Karpas-422 (cell line): ENCODE results near the gene HHLA2. TPM values are rescaled to one million over a fixed set of nuclear protein-coding genes. Genes with fewer than 3 reads are reported as not detected.

ENCODE experiments used
- DNase-seq: peaks from one replicate; pipeline ENCODE4 v3.0.0-alpha.2; 2015
- H2AFZ ChIP-seq: fragments of 200-600 bp; sonication (generic); 2 replicates; pipeline ENCODE4 v1.6.1; 2014; ENCODE audit warnings: antibody characterized with exemption, low read length, mixed read lengths
- H3K27ac ChIP-seq: fragments of 200-600 bp; sonication (generic); 2 replicates; pipeline ENCODE4 v1.5.1; 2014; ENCODE audit warnings: mild to moderate bottlenecking, low read length, moderate library complexity
- H3K27me3 ChIP-seq: fragments of 200-600 bp; sonication (generic); 2 replicates; pipeline ENCODE4 v1.6.1; 2014; ENCODE audit warnings: low read length, mixed read lengths
- H3K36me3 ChIP-seq: fragments of 200-600 bp; sonication (generic); 2 replicates; pipeline ENCODE4 v1.6.1; 2014; ENCODE audit warnings: low read length, mixed read lengths; ENCODE audit not compliant: insufficient read depth
- H3K4me1 ChIP-seq: fragments of 200-600 bp; sonication (generic); 2 replicates; pipeline ENCODE4 v1.6.1; 2014; ENCODE audit warnings: mild to moderate bottlenecking, low read length, mixed read lengths
- H3K4me2 ChIP-seq: fragments of 200-600 bp; sonication (generic); 2 replicates; pipeline ENCODE4 v1.6.1; 2014; ENCODE audit warnings: low read length, low read depth, mild to moderate bottlenecking; ENCODE audit not compliant: poor library complexity, severe bottlenecking
- H3K4me3 ChIP-seq: fragments of 200-600 bp; sonication (generic); 2 replicates; pipeline ENCODE4 v1.5.1; 2014; ENCODE audit warnings: mild to moderate bottlenecking, antibody characterized with exemption, low read length, mixed read lengths
- H3K79me2 ChIP-seq: fragments of 200-600 bp; sonication (generic); 2 replicates; pipeline ENCODE4 v1.6.1; 2014; ENCODE audit warnings: mild to moderate bottlenecking, low read length, mixed read lengths
- H3K9ac ChIP-seq: fragments of 200-600 bp; sonication (generic); 2 replicates; pipeline ENCODE4 v1.6.0; 2014; ENCODE audit warnings: low read length
- H3K9me2 ChIP-seq: fragments of 200-600 bp; sonication (generic), shearing (Covaris generic); replicated peaks from 2 replicates; pipeline ENCODE4 v1.6.0; 2014; ENCODE audit warnings: mild to moderate bottlenecking, low read length, moderate library complexity; ENCODE audit not compliant: insufficient read depth
- H3K9me3 ChIP-seq: fragments of 300-700, 200-600 bp; sonication (generic); 2 replicates; pipeline ENCODE4 v1.6.1; 2014; ENCODE audit warnings: low read length, mixed read lengths
- H4K20me1 ChIP-seq: fragments of 200-600 bp; sonication (generic); 2 replicates; pipeline ENCODE4 v1.6.1; 2014; ENCODE audit warnings: mild to moderate bottlenecking, antibody characterized with exemption, low read length, low read depth; ENCODE audit not compliant: insufficient read depth
- total RNA-seq: library from RNA; depleted of rRNA; stranded (reverse); fragments of >200 nt; shearing (Covaris generic); gene quantifications from 2 replicates; pipeline ENCODE4 v1.2.3, GENCODE V29; 2014; ENCODE audit warnings: low replicate concordance

Gene HHLA2
- total RNA-seq, 1 experiment from 2014 or later, result not detected

DNA sequence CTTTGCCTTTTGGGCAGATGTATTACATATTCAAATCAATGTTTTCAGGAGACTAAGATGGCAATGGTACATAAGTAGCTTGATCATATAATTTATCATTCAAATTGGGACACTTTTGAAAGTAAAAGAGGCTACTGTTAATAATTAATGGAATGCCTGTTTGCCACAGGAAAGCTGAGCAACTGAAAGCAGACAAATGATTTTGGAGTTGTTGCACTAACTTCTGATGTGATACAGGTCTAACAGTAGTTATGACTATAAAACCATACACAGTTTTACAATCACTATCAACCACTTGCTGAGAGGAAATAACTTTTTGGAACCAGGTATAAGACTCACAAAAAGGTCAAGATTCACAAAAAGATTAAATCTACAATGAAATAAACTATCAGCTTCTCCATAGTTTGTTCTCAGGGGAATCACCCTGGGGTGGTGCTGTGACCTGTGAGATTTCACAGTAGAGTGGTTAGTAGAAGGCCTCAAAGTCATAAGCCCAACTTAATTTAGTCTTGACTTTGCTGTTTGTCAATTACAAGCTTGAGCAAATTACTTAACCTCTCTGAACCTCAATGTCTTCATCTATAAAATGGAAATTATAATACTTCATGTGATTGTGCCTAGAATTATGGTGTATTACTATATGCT lies 42.7 kb downstream of the HHLA2 start:
- H3K27me3 ChIP-seq, result no peaks in the 10 kb centered on the region
- no peak overlapping the region for H3K27ac ChIP-seq
- no peak overlapping the region for H2AFZ ChIP-seq
- H3K4me3 ChIP-seq, result no peak overlapping the region
- H3K9me3 ChIP-seq, result no peaks in the 10 kb centered on the region
- no peaks in the 10 kb centered on the region for H4K20me1 ChIP-seq
- H3K4me1 ChIP-seq, result no peaks in the 10 kb centered on the region
- no peaks in the 10 kb centered on the region for H3K79me2 ChIP-seq
- H3K36me3 ChIP-seq, result no peaks in the 10 kb centered on the region
- no peak overlapping the region for H3K9ac ChIP-seq
- no peak overlapping the region for H3K4me2 ChIP-seq
- DNase-seq, result no peak
- no peaks in the 10 kb centered on the region for H3K9me2 ChIP-seq

DNA sequence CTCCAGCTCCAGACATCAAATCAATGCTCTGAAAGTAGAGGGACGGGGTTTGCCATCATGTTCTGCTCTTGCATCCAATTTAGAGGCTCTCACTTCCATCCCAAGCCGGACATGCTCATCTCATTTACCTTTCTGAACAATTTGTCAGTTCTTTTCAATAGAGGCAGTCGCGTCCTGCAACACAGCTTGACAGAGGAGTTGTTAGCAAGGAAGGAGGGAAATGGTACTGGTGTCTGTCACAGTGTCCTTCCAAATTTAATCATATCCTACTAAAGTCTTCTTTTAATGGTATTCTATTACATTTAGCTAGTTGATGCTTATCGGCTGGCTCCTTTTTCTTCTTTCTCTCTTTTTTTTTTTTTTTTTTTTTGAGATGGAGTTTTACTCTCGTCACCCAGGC lies 45.6 kb downstream of the HHLA2 start:
- Histone ChIP-seq H3K36me3 (no peaks in the 10 kb centered on the region), H3K4me1 (peaks cover 8% of the 10 kb centered on the region), H3K9me3 (no peaks in the 10 kb centered on the region), H2AFZ (no peak overlapping the region), H3K27ac (no peak overlapping the region), H3K4me2 (no peak overlapping the region), H3K9me2 (no peaks in the 10 kb centered on the region), H3K27me3 (no peaks in the 10 kb centered on the region), H4K20me1 (no peaks in the 10 kb centered on the region), H3K79me2 (no peaks in the 10 kb centered on the region), H3K9ac (no peak overlapping the region), H3K4me3 (no peak overlapping the region)
- no peak for DNase-seq

DNA sequence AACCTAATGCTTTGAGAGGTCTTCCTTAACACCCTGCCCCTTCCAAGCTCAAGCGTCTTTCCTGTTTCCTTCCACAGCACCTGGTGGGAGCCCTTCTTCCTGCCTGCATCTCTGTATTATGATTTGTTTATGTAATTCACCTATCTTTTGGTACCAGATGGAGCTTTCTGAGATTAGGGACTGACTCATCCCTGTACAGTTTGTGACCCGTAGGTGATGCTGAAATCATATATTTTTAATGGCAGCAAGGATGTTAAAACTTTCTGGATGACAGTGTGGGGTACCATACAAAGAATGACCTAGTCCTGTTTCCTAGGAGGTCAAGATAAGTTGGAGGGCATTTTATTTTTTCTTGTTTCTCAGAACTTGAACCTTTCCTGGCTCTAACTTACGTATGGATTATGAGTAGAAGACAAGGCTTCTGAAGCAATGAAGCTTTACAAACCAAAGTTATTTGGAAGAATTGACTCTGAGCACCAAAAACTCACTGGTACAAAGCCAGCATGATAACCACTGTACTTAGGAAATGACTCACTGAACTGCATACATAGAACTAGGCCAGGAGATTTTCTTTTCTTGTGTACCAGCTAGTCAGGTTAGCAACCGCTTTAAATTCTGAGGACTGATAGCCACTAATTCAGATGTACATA lies 46.6 kb downstream of the HHLA2 start:
- no peaks in the 10 kb centered on the region for H3K9me2 ChIP-seq
- peaks cover 8% of the 10 kb centered on the region for H3K4me1 ChIP-seq
- no peak overlapping the region for H3K9ac ChIP-seq
- no peaks in the 10 kb centered on the region for H3K27me3 ChIP-seq
- H3K27ac ChIP-seq, result no peak overlapping the region
- H3K4me2 ChIP-seq, result no peak overlapping the region
- H3K9me3 ChIP-seq, result no peaks in the 10 kb centered on the region
- H2AFZ ChIP-seq, result no peak overlapping the region
- no peaks in the 10 kb centered on the region for H4K20me1 ChIP-seq
- H3K79me2 ChIP-seq, result no peaks in the 10 kb centered on the region
- no peaks in the 10 kb centered on the region for H3K36me3 ChIP-seq
- no peak overlapping the region for H3K4me3 ChIP-seq
- DNase-seq, result peak; percentile 24

DNA sequence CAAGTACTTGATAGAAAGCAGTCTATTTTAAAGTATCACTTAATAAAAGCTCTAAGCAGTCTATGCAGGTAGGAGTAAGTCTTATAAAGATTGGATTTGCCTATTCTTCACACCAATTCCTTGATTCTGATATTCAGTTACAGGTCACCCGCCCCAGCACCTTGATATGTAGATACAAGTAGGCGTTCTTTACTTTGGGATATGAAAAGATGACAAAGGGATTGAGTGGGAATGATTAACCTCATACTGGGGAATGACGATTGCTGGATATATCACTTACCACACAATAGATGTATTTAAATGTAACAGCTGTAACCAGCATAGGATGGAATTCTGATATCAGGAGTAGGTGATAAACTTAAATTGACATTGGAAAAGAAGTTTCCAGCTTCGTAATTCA lies 47.1 kb downstream of the HHLA2 start:
- Histone ChIP-seq H3K27ac (no peak overlapping the region), H3K4me2 (no peak overlapping the region), H3K9me3 (no peaks in the 10 kb centered on the region), H3K27me3 (no peaks in the 10 kb centered on the region), H2AFZ (no peak overlapping the region), H3K9ac (no peak overlapping the region), H3K36me3 (no peaks in the 10 kb centered on the region), H4K20me1 (no peaks in the 10 kb centered on the region), H3K4me1 (peaks cover 8% of the 10 kb centered on the region), H3K9me2 (no peaks in the 10 kb centered on the region), H3K4me3 (no peak overlapping the region), H3K79me2 (no peaks in the 10 kb centered on the region)
- no peak for DNase-seq

DNA sequence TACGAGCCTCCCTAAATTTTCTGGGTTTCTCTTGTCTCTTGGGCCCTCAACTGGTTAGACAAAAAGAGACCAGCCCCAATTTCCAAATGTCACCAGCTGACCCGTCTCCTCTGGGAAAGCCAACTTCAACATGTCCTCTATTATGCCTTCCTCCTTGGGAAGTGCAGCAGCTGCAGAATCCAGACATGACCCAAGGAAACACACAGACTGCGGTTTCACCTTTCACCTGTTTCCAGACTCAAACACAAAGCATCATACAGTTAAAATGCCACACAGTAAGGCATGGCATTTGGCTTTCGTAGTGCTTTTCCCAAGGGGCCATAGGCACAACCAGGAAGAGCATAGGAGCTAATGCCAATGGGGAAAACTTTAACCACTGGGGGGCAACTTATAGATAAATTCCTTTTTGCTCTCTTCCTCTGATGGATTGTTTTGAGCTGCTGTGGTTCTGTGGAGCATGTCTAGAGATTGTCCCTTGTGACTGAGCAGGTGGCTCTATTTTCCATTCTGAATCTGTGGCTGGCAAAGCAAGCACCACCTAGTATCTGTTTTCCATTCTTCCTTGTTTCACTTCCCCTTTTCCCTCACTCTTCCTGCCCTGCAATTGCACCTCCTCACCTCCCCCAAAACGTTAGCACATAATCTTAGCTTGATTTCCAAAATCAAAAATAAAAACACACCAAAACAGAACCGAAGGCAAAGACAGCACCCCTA lies 49.3 kb downstream of the HHLA2 start:
- Histone ChIP-seq H3K9ac (no peak overlapping the region), H3K36me3 (no peaks in the 10 kb centered on the region), H3K27me3 (no peaks in the 10 kb centered on the region), H4K20me1 (no peaks in the 10 kb centered on the region), H3K4me1 (peaks cover 8% of the 10 kb centered on the region), H3K9me2 (no peaks in the 10 kb centered on the region), H3K27ac (no peak overlapping the region), H3K4me2 (no peak overlapping the region), H2AFZ (no peak overlapping the region), H3K4me3 (no peak overlapping the region), H3K79me2 (no peaks in the 10 kb centered on the region), H3K9me3 (no peaks in the 10 kb centered on the region)
- no peak for DNase-seq

DNA sequence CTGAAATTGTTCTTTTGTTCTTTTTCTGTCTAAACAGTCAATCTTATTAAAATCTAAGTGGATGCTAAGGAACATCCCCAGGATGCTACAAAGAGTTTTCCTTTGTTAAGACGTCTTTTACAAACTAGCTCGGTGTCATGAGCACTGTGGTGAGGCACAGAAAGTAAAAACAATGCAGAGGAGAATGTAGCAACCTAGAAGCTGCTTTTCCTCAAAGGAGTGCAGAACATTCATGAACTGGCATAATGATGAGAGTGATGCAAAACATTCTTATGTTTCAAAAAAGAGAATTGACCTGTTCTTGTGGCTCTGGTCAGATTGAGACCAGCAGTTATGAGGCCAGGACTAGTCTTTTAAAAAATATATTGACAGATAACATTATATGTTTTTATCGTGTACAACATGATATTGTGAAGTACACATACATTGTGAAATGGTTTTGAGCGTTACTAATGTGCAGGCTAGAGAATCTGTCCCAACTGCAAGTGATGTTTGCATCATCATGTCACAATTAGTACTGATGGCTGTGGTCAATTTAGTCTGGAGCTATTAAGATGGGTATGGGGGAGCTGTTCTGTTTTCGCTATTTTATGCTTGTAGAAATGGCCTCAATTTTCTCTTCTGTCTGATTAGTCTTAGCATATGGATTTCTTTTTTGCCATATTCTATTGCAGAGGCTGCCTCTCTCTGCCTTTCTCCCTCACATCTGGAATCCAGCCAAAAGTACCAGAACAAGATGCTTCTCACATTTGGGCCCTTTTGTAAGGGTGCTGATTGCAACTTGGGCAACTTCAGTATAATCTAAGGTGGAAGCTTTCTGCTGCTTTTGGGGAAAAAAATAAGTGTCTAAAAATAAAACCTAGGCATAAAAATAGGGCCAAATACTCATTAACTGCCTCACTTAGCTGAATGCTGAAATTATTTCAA lies 50.2 kb downstream of the HHLA2 start:
- Histone ChIP-seq H3K27ac (no peak overlapping the region), H3K79me2 (no peaks in the 10 kb centered on the region), H3K4me3 (no peak overlapping the region), H3K27me3 (no peaks in the 10 kb centered on the region), H3K36me3 (no peaks in the 10 kb centered on the region), H2AFZ (no peak overlapping the region), H3K9me3 (no peaks in the 10 kb centered on the region), H3K4me2 (no peak overlapping the region), H3K4me1 (peaks cover 8% of the 10 kb centered on the region), H4K20me1 (no peaks in the 10 kb centered on the region), H3K9me2 (no peaks in the 10 kb centered on the region), H3K9ac (no peak overlapping the region)
- no peak for DNase-seq

DNA sequence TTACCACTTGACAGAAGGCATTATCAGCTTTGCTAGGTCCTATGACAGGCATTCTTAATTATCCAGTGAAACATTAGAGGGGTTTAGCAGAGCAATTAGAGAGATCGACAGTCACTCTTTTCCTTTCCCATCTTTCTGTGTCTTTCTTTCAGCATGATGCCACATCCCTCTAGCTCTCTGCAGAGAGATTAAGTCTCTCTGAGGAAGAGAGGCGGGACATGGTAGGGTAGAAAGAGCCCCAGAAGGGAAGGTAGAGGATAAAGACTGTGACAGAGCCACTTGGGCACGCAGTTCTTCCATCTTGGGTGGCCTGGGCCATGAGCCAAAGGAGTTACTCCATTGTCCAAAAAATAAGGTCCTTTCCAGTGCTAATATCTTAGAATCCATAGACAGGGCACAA lies 55.8 kb downstream of the HHLA2 start:
- no peak overlapping the region for H3K4me3 ChIP-seq
- no peaks in the 10 kb centered on the region for H3K36me3 ChIP-seq
- H2AFZ ChIP-seq, result no peak overlapping the region
- H3K27me3 ChIP-seq, result no peaks in the 10 kb centered on the region
- H4K20me1 ChIP-seq, result no peaks in the 10 kb centered on the region
- no peaks in the 10 kb centered on the region for H3K4me1 ChIP-seq
- no peak overlapping the region for H3K9ac ChIP-seq
- H3K9me3 ChIP-seq, result no peaks in the 10 kb centered on the region
- H3K4me2 ChIP-seq, result no peak overlapping the region
- H3K9me2 ChIP-seq, result no peaks in the 10 kb centered on the region
- DNase-seq, result no peak
- no peak overlapping the region for H3K27ac ChIP-seq
- H3K79me2 ChIP-seq, result no peaks in the 10 kb centered on the region

DNA sequence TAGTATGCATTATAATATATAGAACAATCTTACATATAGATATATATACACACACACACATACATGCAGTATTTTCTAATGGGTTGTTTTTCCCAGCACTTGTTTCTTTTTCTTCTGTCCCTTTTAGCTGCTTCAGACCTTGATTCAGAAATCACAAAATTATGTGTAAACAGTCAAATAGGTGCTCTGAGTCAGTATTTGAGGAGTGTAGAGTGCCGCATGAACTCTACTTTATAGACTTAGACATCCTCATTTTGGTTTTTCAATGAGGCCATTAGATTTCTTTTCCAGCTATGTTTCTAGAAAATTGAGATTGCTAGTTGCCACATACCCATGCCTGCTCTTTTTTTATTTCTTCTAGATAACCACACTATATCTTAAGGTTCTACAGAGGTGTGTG lies 58.2 kb downstream of the HHLA2 start:
- no peaks in the 10 kb centered on the region for H3K9me3 ChIP-seq
- no peak overlapping the region for H3K9ac ChIP-seq
- no peaks in the 10 kb centered on the region for H3K79me2 ChIP-seq

More for the DNA sequence above, 58.2 kb downstream of the HHLA2 start:
- no peak overlapping the region for H3K27ac ChIP-seq
- H3K27me3 ChIP-seq, result no peaks in the 10 kb centered on the region
- no peaks in the 10 kb centered on the region for H3K9me2 ChIP-seq
- H2AFZ ChIP-seq, result no peak overlapping the region
- H3K36me3 ChIP-seq, result no peaks in the 10 kb centered on the region
- no peaks in the 10 kb centered on the region for H4K20me1 ChIP-seq
- DNase-seq, result no peak
- H3K4me1 ChIP-seq, result no peaks in the 10 kb centered on the region
- no peak overlapping the region for H3K4me3 ChIP-seq
- no peak overlapping the region for H3K4me2 ChIP-seq
